Measurements from ENCODE around the gene TSPYL2. TPM values are rescaled to one million over a fixed set of nuclear protein-coding genes. Genes with fewer than 3 reads are reported as not detected.
A peak's percentile ranks its signal among the peaks of the same experiment; 100 is the strongest.

The TSPYL2 gene
- total RNA-seq, 1 experiment from 2014 or later, result 39.3 TPM

DNA sequence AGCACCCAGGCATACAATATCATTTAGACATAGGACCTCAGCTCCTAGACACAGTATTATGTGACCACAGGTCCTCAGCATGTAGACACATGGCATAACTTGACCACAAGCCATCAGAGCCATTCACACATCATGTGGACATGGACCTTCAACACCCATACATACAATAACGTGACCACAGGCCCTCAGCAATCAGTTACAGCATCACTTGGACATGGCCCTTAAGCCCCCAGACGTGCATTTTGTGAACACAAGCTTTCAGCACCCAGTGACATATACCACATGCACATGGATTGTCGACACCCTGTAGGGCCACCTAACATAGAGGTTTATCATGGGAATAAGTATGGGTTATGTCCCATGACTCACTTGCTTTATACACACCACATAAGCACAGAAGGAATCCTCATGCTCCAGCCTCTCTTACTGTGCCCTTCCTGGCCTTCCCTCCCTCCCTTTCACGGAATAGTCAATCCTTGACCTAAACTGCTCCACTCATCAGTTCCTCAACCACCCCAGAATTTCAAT lies 1.9 kb downstream of the TSPYL2 start:
- intact Hi-C loops (cut with micrococcal nuclease), result no loop called here
- ChIA-PET POLR2A (no interaction called here), CTCF (interaction anchor here (1.0 kb wide), 1 partner anchor 15 kb away, joined by 3 read pairs; no protein-coding TSS in a partner anchor)
- Mint-ChIP-seq H3K27ac (ENCODE audit: low read depth, unreplicated experiment) (no peak overlapping the region), H3K4me1 (ENCODE audit: insufficient read depth, unreplicated experiment) (peaks cover 45% of the 10 kb centered on the region), H3K36me3 (ENCODE audit: insufficient read depth, unreplicated experiment) (peaks cover 57% of the 10 kb centered on the region), H3K27me3 (ENCODE audit: insufficient read depth, unreplicated experiment) (peaks cover 84% of the 10 kb centered on the region), H3K4me3 (ENCODE audit: unreplicated experiment) (peak overlapping the region; percentile 96), H3K9me3 (ENCODE audit: unreplicated experiment) (no peaks in the 10 kb centered on the region)
- BruUV-seq (replicated peaks), result no TSS peak
- TF ChIP-seq CTCF (IDR thresholded peaks at IDR 0.05; ENCODE audit: unreplicated experiment), result no peak
- DNase-seq (ENCODE audit: unreplicated experiment), result no peak

- Mint-ChIP-seq H3K36me3 (ENCODE audit: insufficient read depth, unreplicated experiment) (peaks cover 57% of the 10 kb centered on the region), H3K4me1 (ENCODE audit: insufficient read depth, unreplicated experiment) (peaks cover 45% of the 10 kb centered on the region), H3K27ac (ENCODE audit: low read depth, unreplicated experiment) (no peak overlapping the region), H3K27me3 (ENCODE audit: insufficient read depth, unreplicated experiment) (peaks cover 80% of the 10 kb centered on the region), H3K4me3 (ENCODE audit: unreplicated experiment) (peak overlapping the region; percentile 96), H3K9me3 (ENCODE audit: unreplicated experiment) (no peaks in the 10 kb centered on the region)
- BruUV-seq (replicated peaks), result no TSS peak
- ChIA-PET CTCF (interaction anchor here (0.6 to 1.0 kb wide), 3 partner anchors 13 to 510 kb away, joined by 3 read pairs; no protein-coding TSS in a partner anchor), POLR2A (interaction anchor here (0.7 kb wide), 1 partner anchor 597 kb away, joined by 3 read pairs; no protein-coding TSS in a partner anchor)
- no peak for DNase-seq (ENCODE audit: unreplicated experiment)
- no peak for TF ChIP-seq CTCF (IDR thresholded peaks at IDR 0.05; ENCODE audit: unreplicated experiment)
- intact Hi-C loops (cut with micrococcal nuclease), result no loop called here
These were observed 2.7 kb downstream of the TSPYL2 start for GRCh38 chrX:53084863-53085262.

DNA sequence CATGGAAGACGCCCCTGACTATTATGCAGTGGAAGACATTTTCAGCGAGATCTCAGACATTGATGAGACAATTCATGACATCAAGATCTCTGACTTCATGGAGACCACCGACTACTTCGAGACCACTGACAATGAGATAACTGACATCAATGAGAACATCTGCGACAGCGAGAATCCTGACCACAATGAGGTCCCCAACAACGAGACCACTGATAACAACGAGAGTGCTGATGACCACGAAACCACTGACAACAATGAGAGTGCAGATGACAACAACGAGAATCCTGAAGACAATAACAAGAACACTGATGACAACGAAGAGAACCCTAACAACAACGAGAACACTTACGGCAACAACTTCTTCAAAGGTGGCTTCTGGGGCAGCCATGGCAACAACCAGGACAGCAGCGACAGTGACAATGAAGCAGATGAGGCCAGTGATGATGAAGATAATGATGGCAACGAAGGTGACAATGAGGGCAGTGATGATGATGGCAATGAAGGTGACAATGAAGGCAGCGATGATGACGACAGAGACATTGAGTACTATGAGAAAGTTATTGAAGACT lies 3.6 kb downstream of the TSPYL2 start:
- no peak for DNase-seq (ENCODE audit: unreplicated experiment)
- TF ChIP-seq CTCF (IDR thresholded peaks at IDR 0.05; ENCODE audit: unreplicated experiment), result no peak
- ChIA-PET POLR2A (interaction anchor here (5.4 kb wide), 1 partner anchor 14 kb away, joined by 56 read pairs; no protein-coding TSS in a partner anchor), CTCF (interaction anchor here (0.6 to 0.7 kb wide), 2 partner anchors 14 to 511 kb away, joined by 3 read pairs; no protein-coding TSS in a partner anchor)
- Mint-ChIP-seq H3K4me1 (ENCODE audit: insufficient read depth, unreplicated experiment) (peaks cover 45% of the 10 kb centered on the region), H3K9me3 (ENCODE audit: unreplicated experiment) (no peaks in the 10 kb centered on the region), H3K36me3 (ENCODE audit: insufficient read depth, unreplicated experiment) (peaks cover 51% of the 10 kb centered on the region), H3K27me3 (ENCODE audit: insufficient read depth, unreplicated experiment) (peaks cover 80% of the 10 kb centered on the region), H3K4me3 (ENCODE audit: unreplicated experiment) (peak overlapping the region; percentile 96), H3K27ac (ENCODE audit: low read depth, unreplicated experiment) (no peak overlapping the region)
- intact Hi-C loops (cut with micrococcal nuclease), result no loop called here
- TSS peak; percentile 9 for BruUV-seq (replicated peaks)

DNA sequence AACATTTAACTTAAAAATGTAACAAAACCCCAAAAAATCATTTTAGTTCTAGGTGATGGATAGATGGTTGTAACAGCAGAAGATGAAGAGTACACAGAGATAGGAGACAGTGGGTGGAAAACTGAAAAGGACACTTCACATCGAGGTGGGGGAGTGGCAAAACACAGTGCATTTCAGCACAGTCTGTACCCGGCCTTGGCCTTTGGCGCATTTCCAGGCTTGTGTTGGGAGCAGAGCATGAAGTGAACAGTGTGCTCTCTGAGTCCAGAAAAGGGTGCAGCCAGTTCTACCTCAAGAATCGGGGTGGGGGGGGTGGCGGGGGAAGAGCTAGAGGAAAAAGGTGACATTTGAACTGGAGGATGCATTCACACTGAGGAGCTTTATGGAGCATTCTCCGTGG lies 4.3 kb downstream of the TSPYL2 start:
- no TSS peak for BruUV-seq (replicated peaks)
- ChIA-PET CTCF (interaction anchor here (1.5 kb wide), 1 partner anchor 14 kb away, joined by 17 read pairs; no protein-coding TSS in a partner anchor), POLR2A (interaction anchor here (0.7 to 5.4 kb wide), 2 partner anchors 14 to 232 kb away, joined by 3 to 56 read pairs; no protein-coding TSS in a partner anchor)
- Mint-ChIP-seq H3K27ac (ENCODE audit: low read depth, unreplicated experiment) (peak overlapping the region; percentile 92), H3K27me3 (ENCODE audit: insufficient read depth, unreplicated experiment) (peaks cover 83% of the 10 kb centered on the region), H3K4me3 (ENCODE audit: unreplicated experiment) (peak overlapping the region; percentile 96), H3K36me3 (ENCODE audit: insufficient read depth, unreplicated experiment) (peaks cover 51% of the 10 kb centered on the region), H3K4me1 (ENCODE audit: insufficient read depth, unreplicated experiment) (peaks cover 45% of the 10 kb centered on the region), H3K9me3 (ENCODE audit: unreplicated experiment) (no peaks in the 10 kb centered on the region)
- intact Hi-C loops (cut with micrococcal nuclease), result no loop called here
- peak; percentile 65 for DNase-seq (ENCODE audit: unreplicated experiment)
- no peak for TF ChIP-seq CTCF (IDR thresholded peaks at IDR 0.05; ENCODE audit: unreplicated experiment)
